ENCODE measurements around the gene NPR1.
A peak's percentile ranks its signal among the peaks of the same experiment; 100 is the strongest.
"Not testable (repeated sequence)": the region's sequence is repeated elsewhere in the genome, so short reads cannot be mapped to it uniquely, and the experiment has no call there.

Gene NPR1

GRCh38 chr1:153678519-153679336 is at the start of gene NPR1:
TSS of gene NPR1 (plus strand) at chr1:153678688. CDS start at chr1:153679109, 421 bp downstream.
- DNase-seq: no peak

DNA sequence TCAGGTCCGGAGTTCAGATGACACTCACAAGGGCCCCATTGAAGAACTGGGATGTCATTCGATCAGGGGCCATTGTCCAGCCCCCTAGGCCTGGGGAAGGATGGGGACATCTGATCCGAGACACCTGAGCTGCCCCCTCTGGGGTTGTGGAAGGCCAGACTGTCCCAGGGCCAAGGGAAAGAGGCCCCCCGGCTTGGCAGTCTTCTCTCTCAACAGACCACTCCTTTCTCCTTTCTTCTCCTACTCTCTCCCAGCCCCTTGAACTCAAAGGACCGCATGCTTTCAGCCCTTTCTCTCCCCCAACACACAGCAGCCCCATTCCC is 49.2 kb upstream of the NPR1 start:
- DNase-seq: peak in 1 of 14 donors; percentile 60

GRCh38 chr1:153629971-153630370 is 48.5 kb upstream of the NPR1 start:
- DNase-seq: peak in 10 of 14 donors; percentile 18 to 60 (median 38)

- DNase-seq: peak in 1 of 14 donors; percentile 47
Measured at GRCh38 chr1:153630384-153630783, 48.1 kb upstream of the NPR1 start.

DNA sequence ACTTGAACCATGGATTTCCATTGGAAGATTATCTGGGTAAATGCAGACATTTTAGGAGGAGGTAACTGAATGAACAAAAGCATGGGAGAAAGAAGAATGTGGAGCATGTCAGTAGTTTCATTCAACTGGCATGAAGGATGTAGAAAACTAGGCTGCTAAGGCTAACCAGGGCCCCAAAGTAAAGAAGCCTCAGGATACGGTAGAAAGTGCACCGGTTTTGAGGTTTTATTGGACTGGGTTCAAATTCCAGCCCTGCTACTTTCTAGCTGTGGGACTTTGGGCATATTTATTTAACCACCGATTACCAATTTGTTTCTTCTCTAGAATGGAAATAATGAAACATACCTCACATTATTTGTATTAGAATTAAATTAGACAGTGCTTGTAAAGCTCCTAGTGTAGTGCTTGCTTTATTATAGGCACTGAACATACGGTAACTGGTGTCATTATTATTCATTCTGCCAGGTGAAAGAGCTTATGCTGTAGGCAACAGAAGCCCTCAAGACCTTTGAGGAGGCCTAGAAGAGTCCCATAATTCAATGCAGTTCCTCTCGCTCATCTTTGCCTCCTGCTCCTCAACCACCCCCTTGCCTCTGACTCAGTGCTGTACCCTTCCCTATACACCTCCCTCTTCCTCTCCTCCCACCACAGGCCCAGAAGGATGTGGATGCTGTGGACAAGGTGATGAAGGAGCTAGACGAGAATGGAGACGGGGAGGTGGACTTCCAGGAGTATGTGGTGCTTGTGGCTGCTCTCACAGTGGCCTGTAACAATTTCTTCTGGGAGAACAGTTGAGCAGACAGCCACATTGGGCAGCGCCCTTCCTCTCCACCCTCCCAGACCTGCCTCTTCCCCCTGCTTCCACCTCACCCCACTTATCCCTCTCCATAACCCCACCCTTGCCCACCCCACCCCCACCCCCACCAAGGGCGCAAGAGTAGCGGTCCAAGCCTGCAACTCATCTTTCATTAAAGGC is 47.2 kb upstream of the NPR1 start:
- no peak for DNase-seq

DNA sequence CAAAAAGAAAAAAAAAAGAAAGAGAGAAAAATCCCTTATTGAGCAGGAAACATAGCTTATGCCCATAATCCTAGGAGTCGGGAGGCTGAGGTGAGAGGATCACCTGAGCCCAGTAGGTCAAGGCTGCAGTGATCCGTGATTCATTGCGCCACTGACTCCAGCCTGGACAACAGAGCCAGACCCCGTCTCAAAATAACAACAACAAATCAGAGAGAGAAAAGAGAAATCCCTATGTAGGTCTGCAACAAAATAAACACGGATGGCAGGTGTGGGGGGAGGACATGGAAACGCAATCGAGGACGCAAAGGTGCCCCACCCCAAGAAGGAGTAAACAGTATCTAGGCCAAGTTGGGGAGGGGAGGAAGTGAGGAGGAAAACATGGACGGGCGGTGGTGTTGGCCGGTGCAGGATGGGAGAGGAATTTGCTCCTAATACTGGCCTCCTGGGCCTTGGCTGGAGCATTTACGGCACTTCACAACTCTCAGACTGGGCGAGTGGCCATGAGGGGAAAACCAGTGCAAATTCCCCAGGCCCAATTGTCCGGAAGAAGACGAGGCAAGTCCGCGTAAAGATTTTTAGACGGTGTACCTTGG is 45.2 kb upstream of the NPR1 start:
- no peak for DNase-seq

DNA sequence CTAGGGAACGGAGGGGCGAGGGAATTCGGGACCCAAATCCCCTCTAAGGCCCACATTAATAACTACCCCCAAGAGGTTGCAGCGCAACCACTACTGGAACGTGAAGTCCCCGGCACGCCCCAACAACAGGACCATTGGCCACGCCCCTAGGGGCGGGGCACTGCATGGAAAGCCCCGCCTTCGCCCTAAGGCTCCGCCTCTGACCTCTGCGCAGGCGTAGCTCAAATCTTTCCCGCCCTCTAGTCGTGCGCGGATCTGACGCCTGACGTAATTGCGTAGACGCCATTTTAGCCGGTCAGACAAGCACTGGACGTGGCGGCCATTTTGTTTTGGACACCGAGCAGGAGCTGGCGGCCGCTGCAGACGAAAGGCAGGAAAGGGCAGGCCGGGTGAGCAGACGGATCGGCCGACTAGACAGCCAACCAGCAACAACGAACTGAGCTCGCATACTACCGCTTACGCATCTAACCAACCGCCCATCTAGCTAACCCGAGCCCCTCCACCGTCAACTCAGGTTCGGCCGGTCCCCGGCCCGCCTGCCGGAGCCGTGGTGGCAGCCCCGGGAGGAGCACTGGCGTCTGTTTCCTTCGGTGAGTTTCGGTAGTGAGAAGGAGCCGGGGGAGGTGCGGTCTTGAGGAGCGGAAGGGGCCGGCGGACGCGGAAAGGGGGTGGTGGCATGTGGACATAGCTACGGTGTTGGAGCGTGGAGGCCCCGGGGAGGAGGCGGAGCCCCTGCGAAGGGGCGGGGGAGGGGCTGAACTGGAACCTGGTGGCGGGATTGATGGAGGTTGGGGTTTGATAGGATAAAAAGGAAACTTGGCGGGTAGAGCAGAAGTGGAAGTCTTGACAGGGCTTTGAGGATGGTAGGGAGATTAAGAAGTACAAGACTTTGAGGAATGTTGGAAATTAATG is 44.5 kb upstream of the NPR1 start, which contains the start of gene CHTOP:
TSS of gene CHTOP (plus strand) at position 313 of the 912 bp plus-strand sequence. CDS start 2,523 bp downstream, outside the sequence.
- DNase-seq: peak; percentile 68 to 98 (median 96)

DNA sequence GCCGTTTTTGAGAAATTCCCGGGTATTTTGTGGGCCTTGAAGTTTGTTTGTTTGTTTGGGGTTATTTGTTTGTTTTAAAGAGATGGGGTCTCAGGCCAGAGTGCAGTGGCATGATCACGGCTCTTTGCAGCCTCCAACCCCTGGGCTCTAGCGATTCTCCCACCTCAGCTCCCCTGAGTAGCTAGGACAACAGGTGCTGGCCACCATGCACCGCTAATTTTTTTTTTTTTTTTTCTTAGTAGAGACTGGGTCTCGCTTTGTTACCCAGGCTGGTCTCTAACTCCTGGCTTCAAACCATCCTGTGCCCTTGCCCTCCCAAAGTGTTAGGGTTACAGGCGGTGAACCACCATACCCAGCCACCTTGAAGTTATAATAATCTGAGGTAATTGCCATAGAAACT is 42.6 kb upstream of the NPR1 start:
- no peak for DNase-seq

DNA sequence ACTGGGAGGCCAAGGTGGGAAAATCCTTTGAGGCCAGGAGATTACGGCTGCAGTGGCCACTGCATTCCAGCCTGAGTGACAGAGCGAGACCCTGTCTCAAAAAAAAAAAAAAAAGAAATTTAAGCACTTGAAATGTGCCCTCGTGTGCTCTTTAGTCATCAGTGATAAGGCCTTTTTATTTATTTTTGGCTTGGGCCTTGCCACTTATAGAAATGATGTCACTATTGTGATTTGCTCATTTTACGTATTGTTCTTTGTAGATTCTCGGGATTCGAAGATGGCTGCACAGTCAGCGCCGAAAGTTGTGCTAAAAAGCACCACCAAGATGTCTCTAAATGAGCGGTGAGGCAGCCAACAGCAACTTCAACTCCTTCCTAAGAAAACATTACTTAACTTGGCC is 42.2 kb upstream of the NPR1 start:
- DNase-seq: no peak

DNA sequence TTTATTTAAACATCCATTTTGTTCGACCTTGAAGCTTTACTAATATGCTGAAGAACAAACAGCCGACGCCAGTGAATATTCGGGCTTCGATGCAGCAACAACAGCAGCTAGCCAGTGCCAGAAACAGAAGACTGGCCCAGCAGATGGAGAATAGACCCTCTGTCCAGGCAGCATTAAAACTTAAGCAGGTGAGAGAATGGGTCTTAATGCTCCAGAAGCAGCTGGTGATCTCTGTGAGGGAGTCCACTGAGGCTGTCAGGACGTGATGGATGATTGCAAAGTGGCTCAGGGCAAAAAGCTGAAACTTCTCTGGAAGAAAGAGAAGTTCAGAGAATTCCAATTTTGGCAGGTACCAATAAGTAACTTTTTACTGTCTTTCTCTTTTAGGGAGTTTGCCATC is 40.2 kb upstream of the NPR1 start:
- no peak for DNase-seq

- no peak for DNase-seq
Measured at GRCh38 chr1:153639280-153639679, 39.2 kb upstream of the NPR1 start.

GRCh38 chr1:153640213-153640612 is 38.3 kb upstream of the NPR1 start:
- DNase-seq: not testable (repeated sequence)

GRCh38 chr1:153640861-153641260 is 37.6 kb upstream of the NPR1 start:
- no peak for DNase-seq

- no peak for DNase-seq
Measured at GRCh38 chr1:153642161-153642560, 36.3 kb upstream of the NPR1 start.

DNA sequence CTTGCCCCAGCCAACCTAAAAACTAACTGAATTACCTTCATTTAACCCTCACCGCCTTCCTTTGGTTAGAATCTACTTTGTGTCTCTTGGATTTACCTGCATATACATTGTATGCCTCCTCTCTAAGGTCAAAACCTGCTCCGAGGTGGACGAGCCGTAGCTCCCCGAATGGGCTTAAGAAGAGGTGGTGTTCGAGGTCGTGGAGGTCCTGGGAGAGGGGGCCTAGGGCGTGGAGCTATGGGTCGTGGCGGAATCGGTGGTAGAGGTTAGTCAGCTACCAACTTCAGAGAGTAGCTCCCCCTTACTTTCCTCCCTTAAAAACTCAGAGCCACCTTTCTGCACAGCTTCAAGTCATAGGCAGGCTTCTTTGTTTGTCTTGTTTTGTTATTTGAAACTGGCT is 35.4 kb upstream of the NPR1 start:
- DNase-seq: no peak

DNA sequence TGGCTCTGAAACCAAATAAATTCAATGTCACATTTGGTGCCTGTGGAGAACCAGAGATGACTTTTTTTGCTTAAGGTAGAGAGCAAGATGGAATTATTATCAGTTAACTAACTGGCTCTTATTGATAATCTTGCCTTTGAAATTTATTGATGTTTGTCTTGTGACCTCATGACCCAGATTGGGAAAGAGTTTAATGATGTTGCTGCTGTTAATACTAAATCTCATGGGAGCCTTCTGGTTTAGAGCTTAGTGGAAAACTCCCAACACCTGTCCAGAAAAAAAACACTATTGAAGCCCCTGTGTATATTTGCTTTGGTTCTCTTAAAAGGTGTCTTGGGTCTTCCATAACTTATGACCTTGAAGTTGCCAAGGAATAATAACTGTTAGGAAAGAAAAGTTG is 34.7 kb upstream of the NPR1 start:
- DNase-seq: no peak

DNA sequence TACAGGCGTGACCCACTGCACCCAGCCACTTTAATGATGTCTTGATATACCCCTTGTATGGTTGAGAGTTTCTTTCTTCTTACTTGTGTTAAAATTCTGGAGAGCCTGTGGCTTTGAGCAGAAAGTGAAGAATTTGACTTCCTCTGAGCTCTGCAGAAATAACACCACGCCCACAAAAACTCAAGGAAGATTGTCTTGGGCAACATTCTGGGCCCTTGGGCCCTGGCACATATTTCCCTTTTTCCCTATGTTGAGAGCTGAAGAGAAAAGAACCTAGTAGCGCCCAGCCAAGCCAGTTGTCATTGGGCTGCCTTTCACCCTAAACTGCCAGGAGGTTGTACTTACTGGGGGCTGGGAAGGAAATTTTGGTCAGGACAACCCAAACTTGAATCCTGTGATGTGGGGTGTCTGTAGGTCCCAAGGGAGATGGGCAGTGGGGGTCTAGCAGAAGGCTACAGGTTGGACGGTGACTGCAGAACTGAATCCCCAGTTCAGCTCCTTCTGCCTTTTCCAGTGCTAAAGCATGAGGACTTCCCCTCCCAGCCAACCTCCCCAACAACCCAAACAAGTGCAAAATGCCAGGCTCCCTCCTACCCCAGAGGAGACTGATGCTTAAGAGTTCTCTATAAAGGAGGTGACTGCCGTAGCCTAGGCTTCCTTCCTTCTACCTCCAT is 31.7 kb upstream of the NPR1 start:
- no peak for DNase-seq

- no peak for DNase-seq
Measured at GRCh38 chr1:153647346-153647714, 31.2 kb upstream of the NPR1 start.

- no peak for DNase-seq
Measured at GRCh38 chr1:153648000-153648643, 30.4 kb upstream of the NPR1 start.

DNA sequence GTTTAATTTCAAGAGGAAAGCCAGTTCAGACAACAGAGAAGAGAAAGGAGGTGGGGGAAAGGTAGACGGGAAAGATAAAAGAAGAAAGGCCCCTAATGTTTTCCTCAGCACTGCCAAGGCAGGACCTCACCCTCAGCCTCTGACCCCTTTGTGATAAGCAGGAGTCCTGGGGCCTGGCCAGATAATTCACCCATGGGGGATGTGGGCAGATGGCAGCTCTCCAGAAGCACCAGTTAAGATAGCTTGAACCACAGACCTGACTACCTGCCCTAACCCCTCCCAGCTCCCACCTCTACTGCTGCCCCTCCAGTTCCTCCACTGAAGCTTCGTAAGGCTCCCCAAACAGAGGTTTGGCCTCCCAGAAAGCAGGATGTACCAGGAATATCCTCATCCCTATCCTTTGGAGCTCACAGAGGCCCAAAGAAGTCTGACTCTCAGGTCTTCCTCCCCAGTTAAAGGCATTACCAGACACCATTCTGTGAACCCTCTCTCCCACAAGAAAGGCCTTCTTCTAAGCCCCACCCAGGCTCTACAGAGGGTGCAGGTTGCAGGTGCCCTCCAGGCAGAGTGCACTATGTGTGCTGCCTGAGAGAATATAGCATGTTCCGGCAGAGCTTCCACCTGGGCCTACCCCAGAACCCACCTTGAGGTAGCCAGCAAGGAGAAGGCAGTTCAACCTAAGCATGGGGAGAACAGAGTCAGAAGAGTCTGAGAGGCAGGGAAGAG is 29.2 kb upstream of the NPR1 start:
- DNase-seq: no peak

Data from C1 segment of cervical spinal cord (tissue), 14 donors.